HG02970 (cell line): ENCODE data around the gene UNC45A.
A peak's percentile ranks its signal among the peaks of the same experiment; 100 is the strongest.
"Not testable (repeated sequence)": the region's sequence is repeated elsewhere in the genome, so short reads cannot be mapped to it uniquely, and the experiment has no call there.

ENCODE experiments used
- ATAC-seq: cut with Tn5 transposase; IDR thresholded peaks from one replicate; pipeline ENCODE4 v1.9.1; 2021; ENCODE audit warnings: mild to moderate bottlenecking, moderate library complexity, moderate number of reproducible peaks; ENCODE audit not compliant: unreplicated experiment, low FRiP score

UNC45A gene

DNA sequence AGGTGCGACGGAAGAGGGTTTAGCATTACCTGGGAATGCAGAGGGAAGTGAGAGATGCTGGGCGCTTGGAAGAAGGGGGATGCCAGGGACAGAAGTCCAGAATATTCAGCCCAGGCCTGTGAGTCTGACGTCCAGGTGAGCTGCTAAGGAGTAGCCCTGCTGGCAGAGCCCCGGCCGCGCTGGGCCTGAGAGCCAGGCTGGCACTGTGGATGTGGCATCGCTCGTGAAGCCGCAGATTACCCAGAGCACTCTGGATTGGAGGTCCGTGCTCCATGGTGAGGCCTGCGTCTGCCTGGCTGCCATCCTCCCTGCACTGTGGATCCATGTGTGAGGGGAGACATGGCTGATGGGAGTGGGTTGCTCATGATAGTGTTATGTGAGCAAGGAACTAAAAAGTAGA, 17.5 kb upstream of the UNC45A start:
- ATAC-seq = no peak

DNA sequence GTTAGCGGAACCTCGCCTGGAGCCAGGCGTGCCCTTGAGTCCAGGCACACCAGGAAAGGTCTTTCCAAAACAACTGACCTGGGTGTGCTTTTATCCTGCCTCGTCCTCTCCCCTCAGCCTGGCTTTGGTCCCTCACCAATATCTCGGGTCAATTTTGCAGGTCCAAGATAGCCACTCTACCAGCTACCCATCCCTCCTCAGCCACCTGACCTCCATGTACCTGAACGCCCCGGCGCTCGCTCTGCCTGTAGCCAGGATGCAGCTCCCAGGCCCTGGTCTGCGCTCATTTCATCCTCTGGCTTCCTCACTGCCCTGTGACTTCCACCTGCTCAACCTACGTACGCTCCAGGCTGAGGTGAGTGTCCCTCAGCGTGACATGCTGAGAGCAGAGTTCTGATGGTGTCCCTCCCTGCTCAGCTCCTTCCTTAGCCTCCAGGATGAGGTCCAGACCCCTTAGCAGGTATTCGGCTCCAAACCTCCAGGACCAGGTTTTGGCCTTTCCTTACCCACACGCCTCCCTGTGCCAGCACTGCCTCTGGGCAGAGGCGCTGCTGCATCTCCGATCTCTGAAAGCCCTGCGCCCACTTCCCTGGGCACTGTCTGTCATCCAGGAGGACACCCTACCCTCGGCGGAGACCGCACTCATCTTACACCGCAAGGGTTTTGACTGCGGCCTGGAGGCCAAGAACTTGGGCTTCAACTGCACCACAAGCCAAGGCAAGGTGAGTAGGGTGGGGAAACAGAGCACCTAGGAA, 16.9 kb upstream of the UNC45A start:
- no peak for ATAC-seq

DNA sequence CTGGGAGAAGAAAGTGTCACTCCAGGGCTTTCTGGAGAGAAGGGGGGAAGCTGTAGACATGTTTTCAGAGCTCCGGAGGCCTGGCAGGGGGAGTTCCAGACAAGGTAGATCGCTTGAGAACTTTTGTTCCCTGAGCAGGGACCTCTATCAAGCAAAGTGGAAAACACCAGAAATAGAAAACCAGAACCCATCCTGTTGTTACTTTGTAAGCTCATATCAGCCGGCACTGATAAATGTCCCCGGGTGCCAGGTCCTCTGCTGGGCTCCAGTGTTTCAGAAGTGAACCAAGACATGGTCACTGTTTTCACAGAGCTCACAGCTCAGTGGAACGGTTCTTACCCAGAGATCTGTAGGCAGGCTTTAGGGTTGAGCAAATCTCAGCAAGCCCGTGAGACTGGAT, 16.2 kb upstream of the UNC45A start:
- ATAC-seq = no peak

DNA sequence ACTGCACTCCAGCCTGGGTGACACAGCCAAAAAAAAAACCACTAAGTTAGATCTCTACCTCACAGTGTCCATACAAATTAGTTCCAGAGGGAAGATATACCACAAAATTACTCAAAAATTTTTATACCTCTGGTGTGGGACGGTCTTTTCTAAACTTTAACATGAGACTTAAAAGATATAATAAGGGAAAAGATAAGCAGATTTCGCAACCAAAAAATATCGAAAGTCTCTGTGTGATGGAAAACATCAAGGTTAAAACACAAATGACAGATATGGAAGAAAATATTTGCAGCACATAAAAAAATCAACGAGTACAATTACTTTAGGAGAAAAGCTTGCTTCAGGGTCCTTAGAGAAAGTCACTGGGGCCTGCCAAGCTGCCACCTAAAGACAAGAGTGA, 13.2 kb upstream of the UNC45A start:
- ATAC-seq = no peak

DNA sequence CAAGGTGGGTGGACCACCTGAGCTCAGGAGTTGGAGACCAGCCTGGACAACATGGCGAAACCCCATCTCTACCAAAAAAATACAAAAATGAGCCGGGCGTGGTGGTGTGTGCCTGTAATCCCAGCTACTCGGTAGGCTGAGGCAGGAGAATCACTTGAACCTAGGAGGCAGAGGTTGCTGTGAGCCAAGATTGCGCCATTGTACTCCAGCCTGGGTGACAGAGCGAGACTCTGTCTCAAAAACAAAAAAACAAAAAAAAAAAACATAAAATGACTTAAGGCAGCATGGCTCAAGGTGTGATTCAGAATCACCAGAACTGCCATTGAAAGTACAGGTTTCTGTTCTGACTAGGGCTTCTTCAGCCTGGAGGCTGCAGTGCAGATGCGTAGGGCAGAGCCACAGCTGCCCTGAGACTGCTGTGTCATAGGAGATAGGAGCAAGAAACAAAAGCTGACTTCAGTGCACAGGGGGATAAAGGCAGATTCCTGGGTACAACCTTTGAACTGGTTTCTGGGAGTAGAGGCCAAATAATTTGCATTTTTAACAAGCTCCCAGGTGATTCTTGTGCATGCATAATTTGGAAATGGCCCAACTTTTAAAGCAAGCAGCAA, 12.3 kb upstream of the UNC45A start:
- peak; percentile 57 for ATAC-seq

DNA sequence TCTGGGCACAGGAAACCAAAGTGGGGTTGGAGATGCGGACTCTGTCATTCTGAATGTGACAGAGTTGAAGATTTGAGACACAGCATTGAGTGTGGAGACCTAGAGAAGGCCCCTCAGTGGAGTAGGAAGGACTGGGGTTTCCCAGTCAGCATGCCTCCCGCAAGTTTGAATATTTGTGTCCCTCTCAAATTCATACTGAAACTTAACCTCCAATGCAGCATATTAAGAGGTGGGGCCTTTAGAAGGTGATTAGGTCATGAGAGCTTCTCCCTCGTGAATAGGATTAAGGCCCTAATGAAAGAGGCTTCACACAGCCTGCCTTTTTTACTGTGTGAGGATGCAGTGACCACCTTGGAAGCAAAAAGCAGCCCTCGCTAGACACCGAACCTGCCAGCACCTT, 10.7 kb upstream of the UNC45A start:
- no peak for ATAC-seq

DNA sequence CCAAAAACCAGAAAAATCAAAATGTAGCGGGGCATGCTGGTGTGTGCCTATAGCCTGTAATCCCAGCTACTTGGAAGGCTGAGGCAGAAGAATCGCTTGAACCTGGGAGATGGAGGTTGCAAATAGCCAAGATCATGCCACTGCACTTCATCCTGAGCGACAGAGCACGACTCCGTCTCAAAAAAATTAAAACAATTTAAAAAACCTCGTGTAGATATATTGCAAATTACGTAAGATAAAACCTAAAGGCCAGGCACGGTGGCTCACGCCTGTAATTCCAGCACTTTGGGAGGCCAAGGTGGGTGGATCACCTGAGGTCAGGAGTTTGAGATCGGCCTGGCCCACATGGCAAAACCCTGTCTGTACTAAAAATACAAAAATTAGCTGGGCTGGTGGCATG, 8.3 kb upstream of the UNC45A start:
- ATAC-seq = not testable (repeated sequence)

DNA sequence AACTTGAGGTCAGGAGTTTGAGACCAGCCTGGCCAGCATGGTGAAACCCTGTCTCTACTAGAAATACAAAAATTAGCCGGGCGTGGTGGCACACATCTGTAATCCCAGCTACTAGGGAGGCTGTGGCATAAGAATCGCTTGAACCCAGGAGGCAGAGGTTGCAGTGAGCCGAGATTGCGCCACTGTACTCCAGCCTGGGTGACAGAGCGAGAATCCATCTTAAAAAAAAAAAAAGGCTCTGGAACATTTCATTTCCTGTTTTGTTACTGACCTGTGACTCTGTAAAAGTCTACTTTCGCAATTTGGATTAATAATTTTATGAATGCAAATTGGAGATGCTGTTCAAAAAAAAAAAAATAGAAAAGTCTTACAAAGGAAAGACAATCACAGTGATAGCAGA, 7.0 kb upstream of the UNC45A start:
- ATAC-seq = not testable (repeated sequence)

DNA sequence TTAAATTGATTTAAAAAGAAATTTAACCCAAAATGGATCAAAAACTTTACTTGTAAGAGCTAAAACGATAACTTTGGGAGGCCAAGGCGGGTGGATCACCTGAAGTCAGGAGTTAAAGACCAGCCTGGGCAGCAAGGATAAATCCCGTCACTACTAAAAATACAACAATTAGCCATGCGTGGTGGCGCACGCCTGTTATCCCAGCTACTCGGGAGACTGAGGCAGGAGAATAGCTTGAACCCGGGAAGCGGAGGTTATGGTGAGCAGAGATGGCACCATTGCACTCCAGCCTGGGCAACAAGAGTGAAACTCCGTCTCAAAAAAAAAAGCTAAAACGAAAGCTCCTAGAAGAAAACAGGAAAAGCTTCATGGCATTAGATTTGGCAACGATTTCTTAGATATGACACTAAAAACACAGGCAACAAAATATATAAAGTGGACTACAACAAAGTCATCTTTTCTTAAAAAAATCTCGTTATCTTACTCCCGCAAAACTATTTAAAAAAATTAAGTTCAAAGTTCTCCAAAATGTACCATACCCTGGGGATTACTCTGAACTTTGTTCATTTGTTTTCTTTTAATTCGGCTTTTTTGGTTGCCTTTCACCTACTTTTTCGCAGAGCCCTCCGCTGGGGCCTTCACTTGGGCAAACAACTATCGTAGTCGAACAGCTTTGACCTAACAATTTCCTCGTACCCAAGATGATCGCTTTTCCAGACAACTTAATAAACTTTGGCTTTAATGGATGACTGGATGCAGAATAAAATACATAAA, 5.7 kb upstream of the UNC45A start:
- no peak for ATAC-seq

DNA sequence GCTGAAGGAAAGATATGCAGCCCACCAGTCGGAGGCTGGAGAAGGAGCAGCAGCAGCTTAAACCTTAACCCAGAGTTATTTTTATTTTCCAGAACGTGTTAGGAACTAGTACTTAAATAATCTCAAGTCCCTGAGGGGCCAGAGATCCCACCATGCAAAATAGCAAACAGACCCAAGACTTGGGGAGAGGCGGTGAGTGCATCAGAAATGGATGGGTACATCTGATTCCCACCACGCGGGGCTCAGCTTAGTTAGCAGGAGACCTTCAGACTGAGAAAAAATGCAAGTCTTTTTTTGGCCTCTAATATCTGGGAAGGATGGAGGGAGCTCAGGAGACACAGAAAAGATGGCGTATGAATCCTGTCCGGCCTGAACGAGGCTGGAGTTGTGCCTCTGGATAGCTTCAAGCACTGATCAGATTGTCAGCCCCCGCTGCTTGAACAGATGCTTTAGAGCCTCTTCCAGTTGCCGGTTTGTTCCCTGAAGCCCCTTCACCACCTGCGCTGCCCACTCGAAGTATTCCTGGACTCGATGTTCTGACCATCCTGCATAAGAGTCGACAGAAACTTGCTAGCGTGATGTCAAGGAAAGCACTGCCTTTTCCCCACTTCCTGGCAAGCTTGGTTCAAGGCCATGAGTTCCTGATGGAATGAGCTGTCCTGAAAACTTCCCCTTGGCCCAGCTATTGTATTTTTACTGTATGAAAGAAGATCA, 4.1 kb upstream of the UNC45A start:
- ATAC-seq = no peak

DNA sequence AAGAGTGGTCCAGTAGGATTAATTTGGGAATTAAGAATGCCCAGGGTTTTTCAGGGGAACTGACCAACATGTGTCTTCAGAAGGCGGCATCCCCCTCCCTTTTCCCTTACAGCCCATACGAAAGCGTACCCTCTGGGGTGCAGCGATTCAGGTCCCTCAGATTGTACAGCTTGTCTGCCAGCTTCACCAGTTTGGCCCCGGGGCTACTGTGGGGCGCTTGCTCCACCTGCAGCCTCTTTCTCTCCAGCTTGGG, 3.6 kb upstream of the UNC45A start:
- ATAC-seq = no peak

DNA sequence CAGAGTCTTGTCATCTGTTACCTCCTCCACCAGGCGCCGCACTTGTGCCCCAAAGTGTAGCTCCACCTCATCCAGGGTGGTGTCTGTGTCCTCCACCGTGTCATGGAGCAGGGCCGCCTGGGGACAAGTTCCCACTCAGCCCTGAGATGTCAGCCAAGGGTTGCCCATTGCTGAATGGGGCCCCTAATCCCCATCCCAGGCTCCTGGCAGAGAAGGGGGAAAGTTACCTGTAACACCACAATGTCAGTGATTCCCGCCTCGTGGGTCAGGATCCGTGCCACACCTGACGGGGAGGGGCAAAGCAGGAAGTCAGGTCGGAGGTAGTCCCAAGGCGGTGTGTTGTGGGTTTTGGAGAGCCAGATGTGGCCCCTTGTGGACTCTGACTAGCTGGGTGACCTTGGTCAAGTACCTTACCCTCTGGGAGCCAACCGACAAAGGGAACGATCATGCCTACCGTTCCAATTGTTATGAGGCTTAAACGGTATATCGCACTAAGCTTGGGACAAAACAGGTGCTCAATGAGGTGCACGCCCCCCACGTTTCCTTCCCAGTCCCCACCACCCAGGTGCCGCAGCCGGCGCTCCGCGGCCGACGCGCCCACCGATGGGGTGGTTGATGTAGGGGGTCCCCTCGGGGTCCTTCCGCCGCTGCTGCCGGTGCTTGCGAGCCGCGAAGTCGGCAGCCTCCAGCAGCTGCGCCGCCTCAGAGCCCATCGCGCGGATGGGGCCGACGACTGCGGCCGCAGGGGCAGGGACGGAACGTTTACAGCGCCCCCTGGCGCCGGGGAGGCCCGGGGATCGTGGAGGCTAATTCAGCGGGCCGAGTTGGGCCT, 3.0 kb upstream of the UNC45A start, which contains the start of gene HDDC3:
HDDC3 (minus strand) TSS at position 722 of the 832 bp plus-strand sequence; CDS start at position 713, 9 bp downstream.
- peak; percentile 36 for ATAC-seq

DNA sequence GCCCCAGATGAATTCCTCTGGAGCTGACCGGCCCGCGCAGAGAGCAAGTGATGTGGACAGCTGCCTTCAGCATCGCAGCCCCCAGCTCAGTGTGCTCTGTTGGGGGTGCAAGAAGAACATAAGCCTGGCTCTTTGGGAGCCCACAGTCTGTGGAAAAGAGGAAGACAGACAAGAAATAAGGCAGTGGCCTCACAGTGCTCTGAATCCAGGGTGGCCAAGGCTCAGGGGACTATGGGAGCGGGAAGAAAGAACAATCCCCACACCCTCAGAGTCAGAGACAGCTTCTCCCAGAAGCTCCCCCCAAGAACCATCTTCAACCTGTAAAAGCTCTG, 2.5 kb upstream of the UNC45A start:
- ATAC-seq = no peak

DNA sequence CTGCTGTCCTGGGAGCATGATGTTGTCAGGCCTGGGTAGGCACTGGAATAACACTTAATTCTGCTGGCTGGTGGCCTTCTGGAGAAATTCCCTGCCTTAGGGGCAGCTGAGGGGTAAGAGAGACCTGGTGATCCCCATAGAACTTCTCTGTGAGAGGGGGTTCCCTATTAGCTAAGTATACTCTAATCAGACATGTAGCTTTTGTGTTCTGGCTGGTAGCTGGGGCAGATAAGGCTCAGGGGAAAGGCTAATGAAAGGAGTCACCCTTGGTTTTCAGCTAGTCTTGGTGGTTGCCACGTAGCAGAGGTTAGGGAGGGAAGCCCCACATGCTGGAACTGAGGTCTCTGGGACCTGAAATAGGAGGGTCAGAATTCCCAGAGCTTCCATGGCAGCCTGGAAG, 1.8 kb upstream of the UNC45A start:
- no peak for ATAC-seq

DNA sequence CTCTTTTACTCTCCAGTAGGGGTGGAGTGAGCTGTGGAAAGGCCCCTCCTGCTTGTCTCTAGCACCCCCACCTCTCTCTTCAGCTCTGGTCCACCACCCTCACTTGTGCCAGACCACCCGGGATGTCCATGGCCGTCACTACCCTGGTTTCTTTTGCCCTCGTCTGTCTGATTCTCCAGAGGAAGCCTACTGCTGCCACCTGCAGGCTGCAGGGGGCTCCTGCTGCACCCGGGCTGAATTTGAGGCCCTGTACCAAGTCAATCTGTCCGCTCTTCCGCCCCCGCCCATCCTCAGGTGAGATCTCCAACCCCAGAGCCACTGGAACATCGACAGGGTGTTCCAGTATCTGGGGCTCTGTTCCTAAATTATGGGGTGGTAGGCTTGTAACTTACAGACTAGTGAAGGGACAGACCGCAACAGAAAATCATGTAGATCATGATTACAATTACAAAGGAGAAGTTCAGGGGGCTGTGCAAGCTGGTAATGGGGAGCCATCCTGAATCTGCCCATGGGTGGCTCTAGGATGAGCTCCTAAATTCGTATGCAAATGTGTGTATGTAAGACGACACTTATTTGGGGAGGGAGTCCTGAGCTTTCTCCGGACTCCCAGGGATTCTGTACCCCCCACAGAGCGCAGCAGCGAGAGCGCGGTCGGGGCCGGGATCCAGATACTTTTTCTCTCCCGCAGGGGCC, 683 bp upstream of the UNC45A start:
- ATAC-seq = no peak

DNA sequence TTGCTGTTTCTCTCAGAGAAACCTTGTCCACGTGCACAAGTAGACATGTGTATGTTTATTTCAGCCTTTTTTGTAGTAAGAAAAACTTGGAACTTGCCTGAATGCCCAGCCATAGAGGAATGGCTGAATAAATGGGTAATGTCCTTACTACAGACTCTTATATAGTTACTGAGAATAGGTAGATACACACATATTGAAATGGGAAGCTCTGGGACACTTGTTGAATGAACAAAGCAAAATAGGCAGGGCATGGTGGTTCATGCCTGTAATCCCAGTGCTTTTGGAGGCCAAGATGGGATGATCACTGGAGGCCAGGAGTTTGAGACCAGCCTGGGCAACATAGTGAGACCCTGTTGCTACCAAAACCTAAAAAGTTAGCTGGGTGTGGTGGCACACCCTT, 1.7 kb downstream of the UNC45A start:
- no peak for ATAC-seq

DNA sequence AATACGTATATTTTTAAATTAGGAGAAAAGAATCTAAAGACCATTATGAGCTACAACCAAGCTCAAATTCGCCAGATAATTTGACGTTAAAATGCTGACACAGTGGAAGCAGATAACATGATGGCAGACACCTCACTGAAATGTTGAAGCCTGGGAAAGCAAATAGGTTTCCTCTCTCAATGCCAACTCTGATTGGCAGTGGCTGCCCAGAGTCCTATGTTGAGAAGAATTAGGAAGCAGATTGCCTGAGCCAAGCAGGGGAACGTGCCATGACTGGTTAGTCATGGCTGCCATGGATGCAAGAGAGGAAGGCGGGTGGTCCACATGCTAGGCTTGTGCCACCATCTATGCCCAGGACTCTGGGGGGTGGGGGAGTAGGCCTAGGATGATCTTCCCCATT, 3.2 kb downstream of the UNC45A start:
- ATAC-seq = no peak

DNA sequence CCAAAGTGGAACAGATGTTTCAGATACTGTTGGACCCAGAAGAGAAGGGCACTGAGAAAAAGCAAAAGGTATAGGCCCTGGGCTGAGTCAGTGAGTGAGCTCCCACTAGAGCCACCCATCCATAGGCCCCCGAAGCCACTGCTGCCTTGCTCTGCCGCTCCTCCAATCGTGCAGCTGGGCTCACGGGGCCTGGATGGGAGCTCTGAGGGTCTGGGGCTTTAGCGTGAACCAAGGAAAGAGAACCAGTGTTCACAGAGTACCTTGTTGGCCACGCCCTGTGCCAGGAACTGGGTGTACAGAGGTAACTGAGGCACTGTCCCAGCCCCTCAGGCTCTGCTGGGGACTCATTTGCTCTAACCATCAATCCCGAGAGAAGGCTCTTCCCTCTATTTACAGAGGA, 4.7 kb downstream of the UNC45A start:
- ATAC-seq = no peak

DNA sequence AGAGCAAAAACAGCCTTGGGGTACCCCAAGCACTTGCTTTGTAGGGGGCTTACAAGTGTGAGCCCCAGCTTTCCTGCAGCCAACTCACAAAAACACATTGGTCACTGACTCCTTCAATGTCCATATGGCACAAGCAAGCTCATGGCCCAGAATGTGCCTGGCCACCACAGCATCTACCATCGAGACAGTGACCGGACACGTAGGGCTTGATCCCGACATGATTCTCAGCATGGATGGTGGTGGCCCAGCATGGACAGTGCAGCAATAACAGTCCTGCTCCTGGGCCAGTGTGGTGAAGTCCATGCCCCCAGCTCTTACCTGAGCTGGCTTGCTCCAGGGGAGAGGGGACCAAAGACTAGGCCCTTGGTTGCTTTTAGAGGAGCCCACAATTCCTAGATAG, 6.0 kb downstream of the UNC45A start:
- ATAC-seq = no peak
